ENCODE data around the gene LPP.

- TF ChIP-seq POLR2A (IDR thresholded peaks at IDR 0.05) = no peak
- no peak for TF ChIP-seq CTCF (IDR thresholded peaks at IDR 0.05)
Observed at GRCh38 chr3:188701485-188701969, 547.6 kb downstream of the LPP start.

Measured in right lobe of liver (tissue), 4 donors.